Mesothelial cell of epicardium (in vitro differentiated cells): ENCODE measurements around the gene TXNDC8. TPM values are rescaled to one million over a fixed set of nuclear protein-coding genes. Genes with fewer than 3 reads are reported as not detected.
"Not testable (repeated sequence)": the region's sequence is repeated elsewhere in the genome, so short reads cannot be mapped to it uniquely, and the experiment has no call there.

Experiments
- DNase-seq, 2 experiments: peaks; one replicate each; pipeline ENCODE4 v3.0.0; 2021; ENCODE audit warnings: low spot score in 2 of 2; ENCODE audit not compliant: unreplicated experiment in 2 of 2
- H3K27ac Mint-ChIP-seq: 2 replicates; pipeline ENCODE4 v1.8.0; 2021; ENCODE audit warnings: mixed read lengths
- H3K27me3 Mint-ChIP-seq: 2 replicates; pipeline ENCODE4 v1.8.0; 2021; ENCODE audit warnings: low read depth, mixed read lengths
- H3K36me3 Mint-ChIP-seq: 2 replicates; pipeline ENCODE4 v1.8.0; 2021; ENCODE audit warnings: mixed read lengths
- H3K4me1 Mint-ChIP-seq: 2 replicates; pipeline ENCODE4 v1.8.0; 2021; ENCODE audit warnings: mixed read lengths
- H3K4me3 Mint-ChIP-seq: 2 replicates; pipeline ENCODE4 v1.8.0; 2021; ENCODE audit warnings: mild to moderate bottlenecking, moderate library complexity, mixed read lengths
- H3K9me3 Mint-ChIP-seq: 2 replicates; pipeline ENCODE4 v1.8.0; 2021; ENCODE audit warnings: mixed read lengths
- total RNA-seq: library from RNA; stranded (reverse); gene quantifications from 3 replicates; pipeline ENCODE4 v1.2.1, GENCODE V29; 2021
- TF ChIP-seq, protein P1 (sequence below): fragments of 200-600 bp; sonication (generic); IDR thresholded peaks from one replicate; pipeline ENCODE4 v1.5.0; 2021; ENCODE audit warnings: antibody characterized with exemption; ENCODE audit not compliant: unreplicated experiment

Gene TXNDC8
- total RNA-seq, 1 donor from 2014 or later: not detected

DNA sequence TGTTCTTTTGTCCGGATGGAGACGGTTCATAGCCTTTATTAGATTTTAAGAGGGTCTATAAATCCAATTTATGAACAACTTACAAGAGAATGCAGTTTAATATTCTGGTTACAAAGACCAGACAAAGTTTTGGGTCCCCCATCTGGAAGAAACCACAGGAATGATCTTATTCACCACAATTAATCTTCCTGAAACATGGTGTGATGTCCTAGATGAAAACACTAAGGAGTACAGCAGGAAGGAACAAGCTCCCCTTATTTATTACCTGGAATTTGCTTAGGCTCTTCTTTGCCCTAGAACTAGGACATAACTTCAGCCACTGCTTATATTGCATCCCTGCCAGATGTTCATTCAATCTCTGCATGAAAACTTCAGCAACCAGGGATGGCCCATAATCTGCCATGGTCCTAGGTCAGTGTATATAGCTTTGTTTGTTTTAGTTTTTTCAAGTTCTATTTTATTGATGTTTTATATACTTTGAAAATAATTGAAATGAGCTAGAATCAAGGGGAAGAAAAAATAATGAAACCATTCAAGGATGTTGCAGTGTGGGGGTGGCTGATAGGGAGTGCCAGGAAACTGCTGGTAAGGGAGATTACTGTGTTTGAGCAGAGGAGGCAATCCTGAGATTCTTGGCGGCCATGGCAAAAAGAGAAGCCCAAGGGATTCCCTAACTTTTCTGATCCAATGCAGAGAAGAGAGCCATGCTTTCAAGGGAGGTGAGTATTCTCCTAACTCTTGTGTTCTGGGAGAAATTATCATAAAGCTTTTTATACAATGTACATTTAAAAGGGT lies 16.8 kb downstream of the TXNDC8 start:
- Mint-ChIP-seq H3K27me3 (no peaks in the 10 kb centered on the region), H3K9me3 (no peaks in the 10 kb centered on the region), H3K4me1 (peaks cover 7% of the 10 kb centered on the region), H3K36me3 (no peaks in the 10 kb centered on the region), H3K27ac (no peak overlapping the region), H3K4me3 (no peak overlapping the region)
- TF ChIP-seq, protein P1, sequence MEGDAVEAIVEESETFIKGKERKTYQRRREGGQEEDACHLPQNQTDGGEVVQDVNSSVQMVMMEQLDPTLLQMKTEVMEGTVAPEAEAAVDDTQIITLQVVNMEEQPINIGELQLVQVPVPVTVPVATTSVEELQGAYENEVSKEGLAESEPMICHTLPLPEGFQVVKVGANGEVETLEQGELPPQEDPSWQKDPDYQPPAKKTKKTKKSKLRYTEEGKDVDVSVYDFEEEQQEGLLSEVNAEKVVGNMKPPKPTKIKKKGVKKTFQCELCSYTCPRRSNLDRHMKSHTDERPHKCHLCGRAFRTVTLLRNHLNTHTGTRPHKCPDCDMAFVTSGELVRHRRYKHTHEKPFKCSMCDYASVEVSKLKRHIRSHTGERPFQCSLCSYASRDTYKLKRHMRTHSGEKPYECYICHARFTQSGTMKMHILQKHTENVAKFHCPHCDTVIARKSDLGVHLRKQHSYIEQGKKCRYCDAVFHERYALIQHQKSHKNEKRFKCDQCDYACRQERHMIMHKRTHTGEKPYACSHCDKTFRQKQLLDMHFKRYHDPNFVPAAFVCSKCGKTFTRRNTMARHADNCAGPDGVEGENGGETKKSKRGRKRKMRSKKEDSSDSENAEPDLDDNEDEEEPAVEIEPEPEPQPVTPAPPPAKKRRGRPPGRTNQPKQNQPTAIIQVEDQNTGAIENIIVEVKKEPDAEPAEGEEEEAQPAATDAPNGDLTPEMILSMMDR: no peak
- DNase-seq: no peak

DNA sequence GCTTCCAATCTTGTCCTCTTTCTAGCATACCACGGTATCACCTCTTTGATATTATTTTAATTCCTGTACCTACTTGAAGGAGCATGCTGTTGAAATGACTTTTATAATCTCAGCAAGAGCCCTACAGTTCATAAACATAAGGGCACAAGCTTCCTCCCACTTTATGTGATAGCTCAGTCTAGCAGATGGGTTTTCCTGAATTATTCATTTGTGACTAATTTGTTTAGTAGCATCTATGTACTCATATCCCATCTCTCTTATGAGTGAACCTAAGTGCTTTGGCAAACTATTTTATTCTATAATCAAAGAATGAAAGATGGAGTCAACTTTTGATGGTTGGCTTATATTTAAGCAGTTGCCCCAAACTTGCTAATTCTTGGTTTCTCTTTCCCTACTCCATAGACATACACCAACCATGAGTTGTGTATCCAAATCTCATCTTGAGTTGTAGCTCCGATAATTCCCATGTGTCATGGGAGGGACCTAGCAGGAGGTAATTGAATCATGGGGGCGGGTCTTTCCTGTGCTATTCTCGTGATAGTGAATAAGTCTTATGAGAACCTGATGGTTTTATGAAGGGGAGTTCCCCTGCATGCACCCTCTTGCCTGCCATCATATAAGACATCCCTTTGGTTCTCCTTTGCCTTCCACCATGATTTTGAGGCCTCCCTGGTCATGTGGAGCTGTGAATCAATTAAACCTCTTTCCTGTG lies 17.7 kb downstream of the TXNDC8 start:
- Mint-ChIP-seq H3K36me3 (no peaks in the 10 kb centered on the region), H3K9me3 (no peaks in the 10 kb centered on the region), H3K4me3 (no peak overlapping the region), H3K27ac (no peak overlapping the region), H3K4me1 (peaks cover 7% of the 10 kb centered on the region), H3K27me3 (no peaks in the 10 kb centered on the region)
- TF ChIP-seq, protein P1: no peak
- no peak for DNase-seq

DNA sequence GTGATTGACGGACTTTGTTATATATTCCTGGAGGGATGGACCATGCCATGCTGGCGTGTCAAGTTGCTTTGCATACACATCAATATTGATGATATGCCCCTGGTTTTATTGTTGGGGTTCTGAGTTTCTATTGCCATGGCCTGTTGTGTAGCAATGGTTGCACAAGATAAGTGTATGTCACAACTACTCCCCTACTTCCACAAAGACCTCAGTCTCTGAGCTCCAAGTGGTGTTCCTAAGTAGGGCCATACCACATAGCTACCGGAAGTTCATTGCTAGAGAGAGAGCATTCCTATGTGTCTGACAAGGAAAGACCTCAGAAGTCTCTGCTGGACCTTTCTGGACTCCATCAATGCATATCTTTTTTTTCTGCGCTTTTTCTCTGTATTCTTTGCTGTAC lies 19.8 kb downstream of the TXNDC8 start:
- Mint-ChIP-seq H3K4me3 (no peak overlapping the region), H3K9me3 (peaks cover 8% of the 10 kb centered on the region), H3K27ac (no peak overlapping the region), H3K36me3 (no peaks in the 10 kb centered on the region), H3K27me3 (no peaks in the 10 kb centered on the region), H3K4me1 (peaks cover 7% of the 10 kb centered on the region)
- no peak for DNase-seq
- TF ChIP-seq, protein P1: no peak

DNA sequence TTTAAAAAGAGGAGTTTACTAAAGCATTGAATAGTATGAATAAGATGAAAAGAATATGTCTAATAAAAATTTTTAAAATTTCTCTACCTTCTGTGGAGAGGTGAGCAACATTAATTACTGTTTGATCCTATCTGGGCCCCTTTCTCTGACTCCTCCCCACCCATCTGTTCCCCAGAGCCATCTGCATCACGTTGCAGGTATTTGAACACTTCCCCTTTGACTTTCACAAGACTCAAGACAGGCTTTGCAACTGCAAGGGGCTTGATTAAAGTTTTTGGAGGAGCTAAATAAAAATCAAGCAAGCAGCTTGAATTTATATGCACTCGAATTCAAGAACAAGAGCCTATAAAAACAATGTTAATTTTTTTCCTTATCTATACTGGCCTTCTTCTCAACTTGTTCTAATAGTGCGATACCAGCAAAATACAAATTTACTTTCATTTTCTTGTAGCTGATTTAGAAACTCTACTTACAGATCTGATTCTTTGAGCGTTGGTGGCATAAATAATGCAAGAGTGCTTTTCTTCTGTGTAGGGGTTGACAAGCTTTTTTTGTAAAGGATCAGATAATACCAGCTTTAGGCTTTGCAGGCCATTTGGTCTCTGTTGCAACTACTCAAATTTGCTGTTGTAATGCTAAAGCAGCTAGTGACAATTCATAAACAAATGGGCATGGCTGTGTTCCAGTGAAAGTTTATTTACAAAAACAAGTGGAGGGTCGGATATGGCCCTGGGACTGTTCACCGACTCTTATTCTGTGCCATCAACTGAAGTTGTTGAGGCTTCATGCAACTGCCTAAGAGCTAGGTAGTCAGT lies 21.2 kb downstream of the TXNDC8 start:
- DNase-seq: no peak
- Mint-ChIP-seq H3K4me3 (no peak overlapping the region), H3K36me3 (peaks cover 2% of the 10 kb centered on the region), H3K9me3 (peaks cover 12% of the 10 kb centered on the region), H3K27me3 (no peaks in the 10 kb centered on the region), H3K4me1 (peaks cover 7% of the 10 kb centered on the region), H3K27ac (no peak overlapping the region)
- TF ChIP-seq, protein P1: no peak

DNA sequence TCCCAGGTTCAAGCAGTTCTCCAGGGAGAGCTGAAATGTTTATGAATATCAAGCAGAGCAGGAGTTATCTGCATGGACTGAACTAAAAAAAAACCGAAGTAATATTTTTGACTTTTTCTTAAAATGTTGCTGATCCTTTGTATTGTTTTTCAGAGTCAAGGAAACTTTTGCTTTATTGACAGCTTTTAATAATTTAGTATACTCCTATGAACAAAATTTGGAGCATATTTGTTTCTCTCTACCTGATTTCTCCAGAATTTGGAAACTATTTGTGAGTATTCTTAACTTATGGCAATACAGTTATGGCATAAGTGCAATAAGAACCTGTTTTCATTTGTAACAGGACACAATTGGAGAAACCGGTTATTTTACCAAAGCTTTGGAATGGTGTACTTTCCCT lies 25.7 kb downstream of the TXNDC8 start:
- peaks cover 17% of the 10 kb centered on the region for H3K9me3 Mint-ChIP-seq
- not testable (repeated sequence) for H3K27me3 Mint-ChIP-seq, H3K4me1 Mint-ChIP-seq, H3K27ac Mint-ChIP-seq, H3K4me3 Mint-ChIP-seq, H3K36me3 Mint-ChIP-seq, DNase-seq
